Right lobe of liver (tissue), 4 donors: ENCODE data around the gene HPSE2.

Source experiments
- CTCF ChIP-seq, 4 donors: fragments of 200-600 bp in 3 of 4; fragments of 450-650 bp in 1 of 4; IDR thresholded peaks; one replicate each; pipeline versions ENCODE4 v1.5.1 to v1.8.0; 2016 to 2022; ENCODE audit warnings: antibody characterized with exemption in 4 of 4, mild to moderate bottlenecking in 2 of 4
- POLR2A ChIP-seq: fragments of 450-650 bp; IDR thresholded peaks from one replicate; pipeline ENCODE4 v1.6.1; 2017; ENCODE audit warnings: antibody characterized with exemption, mild to moderate bottlenecking
- donor health status: DM: no; HTN: no; CAD: no.
- donor health status: DM: no; HTN: no; CAD: no.
- donor health status: DM: no; HTN: yes; CAD: no.

GRCh38 chr10:98758463-98758862 lies 477.2 kb downstream of the HPSE2 start:
- TF ChIP-seq CTCF (IDR thresholded peaks at IDR 0.05) (no peak), POLR2A (no peak)
